H9 (cell line): Measurements from ENCODE around the gene GAMT. TPM values are rescaled to one million over a fixed set of nuclear protein-coding genes. Genes with fewer than 3 reads are reported as not detected.

ENCODE experiments used
- DNase-seq: peaks from one replicate; pipeline ENCODE4 v3.0.0-alpha.2; 2017
- H2AFZ ChIP-seq: one replicate; pipeline ENCODE4 v1.6.1; 2013; ENCODE audit warnings: mild to moderate bottlenecking, low read length, control low read depth, moderate library complexity
- H2AK5ac ChIP-seq: 2 replicates; pipeline ENCODE4 v1.6.1; 2013; ENCODE audit warnings: low read length, control low read depth, mixed read lengths; ENCODE audit not compliant: insufficient read length
- H2BK120ac ChIP-seq: one replicate; pipeline ENCODE4 v1.6.1; 2013; ENCODE audit warnings: low read depth, mild to moderate bottlenecking, low read length, control low read depth, inconsistent platforms; ENCODE audit not compliant: poor library complexity, severe bottlenecking
- H2BK12ac ChIP-seq: 2 replicates; pipeline ENCODE4 v1.6.1; 2013; ENCODE audit warnings: low read length, control low read depth, mixed read lengths, low read depth; ENCODE audit not compliant: insufficient read length
- H2BK15ac ChIP-seq: 2 replicates; pipeline ENCODE4 v1.6.1; 2013; ENCODE audit warnings: low read depth, low read length, control low read depth
- H2BK20ac ChIP-seq: one replicate; pipeline ENCODE4 v1.6.1; 2013; ENCODE audit warnings: low read depth, mild to moderate bottlenecking, low read length, control low read depth, inconsistent platforms; ENCODE audit not compliant: poor library complexity, severe bottlenecking
- H2BK5ac ChIP-seq: 2 replicates; pipeline ENCODE4 v1.6.1; 2013; ENCODE audit warnings: low read length, control low read depth, mixed read lengths; ENCODE audit not compliant: insufficient read length
- H3K14ac ChIP-seq: 2 replicates; pipeline ENCODE4 v1.6.1; 2013; ENCODE audit warnings: low read length, control low read depth; ENCODE audit not compliant: insufficient read depth
- H3K18ac ChIP-seq: 2 replicates; pipeline ENCODE4 v1.6.1; 2013; ENCODE audit warnings: low read depth, mild to moderate bottlenecking, mixed read lengths, low read length, control low read depth; ENCODE audit not compliant: insufficient read length
- H3K23ac ChIP-seq: 2 replicates; pipeline ENCODE4 v1.6.1; 2013; ENCODE audit warnings: low read length, control low read depth, mixed read lengths, low read depth; ENCODE audit not compliant: insufficient read length
- H3K23me2 ChIP-seq: 2 replicates; pipeline ENCODE4 v1.6.1; 2013; ENCODE audit warnings: low read depth, mild to moderate bottlenecking, mixed read lengths, low read length, control low read depth; ENCODE audit not compliant: insufficient read length, poor library complexity, severe bottlenecking
- H3K27ac ChIP-seq: 2 replicates; pipeline ENCODE4 v1.5.1; 2013; ENCODE audit warnings: low read length, control low read depth, mixed read lengths, low read depth; ENCODE audit not compliant: insufficient read length
- H3K27me3 ChIP-seq: 2 replicates; pipeline ENCODE4 v1.6.1; 2013; ENCODE audit warnings: low read length, control low read depth, inconsistent platforms; ENCODE audit not compliant: insufficient read depth
- H3K4ac ChIP-seq: 2 replicates; pipeline ENCODE4 v1.6.1; 2013; ENCODE audit warnings: low read depth, mild to moderate bottlenecking, control low read depth, inconsistent platforms, low read length, moderate library complexity
- H3K4me1 ChIP-seq: 2 replicates; pipeline ENCODE4 v1.6.1; 2013; ENCODE audit warnings: low read length, control low read depth, inconsistent platforms; ENCODE audit not compliant: insufficient read depth
- H3K4me2 ChIP-seq: 2 replicates; pipeline ENCODE4 v1.6.1; 2013; ENCODE audit warnings: low read length, control low read depth, mixed read lengths; ENCODE audit not compliant: insufficient read length, insufficient read depth
- H3K56ac ChIP-seq: 2 replicates; pipeline ENCODE4 v1.6.1; 2013; ENCODE audit warnings: low read depth, mild to moderate bottlenecking, mixed read lengths, low read length, control low read depth; ENCODE audit not compliant: insufficient read length
- H3K79me1 ChIP-seq: 2 replicates; pipeline ENCODE4 v1.6.1; 2013; ENCODE audit warnings: low read depth, mild to moderate bottlenecking, moderate library complexity, low read length, control low read depth, inconsistent platforms; ENCODE audit not compliant: insufficient read depth, poor library complexity, severe bottlenecking
- H3K79me2 ChIP-seq: 2 replicates; pipeline ENCODE4 v1.6.1; 2013; ENCODE audit warnings: low read length, control low read depth, inconsistent platforms; ENCODE audit not compliant: insufficient read depth
- H3K9ac ChIP-seq: 2 replicates; pipeline ENCODE4 v1.6.1; 2013; ENCODE audit warnings: low read length, control low read depth, mixed read lengths; ENCODE audit not compliant: insufficient read length; ENCODE audit errors: extremely low read depth
- H3K9me3 ChIP-seq: one replicate; pipeline ENCODE4 v1.6.1; 2013; ENCODE audit warnings: low read depth, low read length, inconsistent platforms; ENCODE audit not compliant: control insufficient read depth
- H3T11ph ChIP-seq: one replicate; pipeline ENCODE4 v1.6.1; 2013; ENCODE audit warnings: mild to moderate bottlenecking, low read length, control low read depth, inconsistent platforms
- H4K20me1 ChIP-seq: one replicate; pipeline ENCODE4 v1.6.1; 2013; ENCODE audit not compliant: control insufficient read depth, insufficient read length, insufficient read depth
- H4K5ac ChIP-seq: 2 replicates; pipeline ENCODE4 v1.6.1; 2013; ENCODE audit warnings: low read depth, mild to moderate bottlenecking, mixed read lengths, low read length, control low read depth; ENCODE audit not compliant: insufficient read length
- H4K8ac ChIP-seq: replicated peaks from 2 replicates; pipeline ENCODE4 v1.6.1; 2013; ENCODE audit warnings: low read length, control low read depth, mixed read lengths, low read depth; ENCODE audit not compliant: insufficient read length
- H4K91ac ChIP-seq: 2 replicates; pipeline ENCODE4 v1.6.1; 2013; ENCODE audit warnings: low read depth, mild to moderate bottlenecking, moderate library complexity, mixed read lengths, low read length, control low read depth; ENCODE audit not compliant: insufficient read length
- H3K27ac Mint-ChIP-seq, 3 experiments: 2 replicates in 2 of 3; 3 replicates in 1 of 3; pipeline ENCODE4 v1.8.0; 2020 to 2021; ENCODE audit warnings: mixed read lengths in 3 of 3, mild to moderate bottlenecking in 1 of 3, moderate library complexity in 1 of 3
- H3K27me3 Mint-ChIP-seq: 2 replicates; pipeline ENCODE4 v1.8.0; 2021; ENCODE audit warnings: low read depth, mild to moderate bottlenecking, moderate library complexity, mixed read lengths
- H3K36me3 Mint-ChIP-seq, 3 experiments: 2 replicates in 2 of 3; 3 replicates in 1 of 3; pipeline ENCODE4 v1.8.0; 2020 to 2021; ENCODE audit warnings: low read depth in 3 of 3, mixed read lengths in 3 of 3; ENCODE audit not compliant: insufficient read depth in 1 of 3
- H3K4me1 Mint-ChIP-seq, 2 experiments: 2 replicates each; pipeline ENCODE4 v1.8.0; 2020; ENCODE audit warnings: mixed read lengths in 2 of 2
- H3K4me3 Mint-ChIP-seq, 2 experiments: 2 replicates in 1 of 2; 3 replicates in 1 of 2; pipeline ENCODE4 v1.8.0; 2020 to 2021; ENCODE audit warnings: mild to moderate bottlenecking in 2 of 2, mixed read lengths in 2 of 2, moderate library complexity in 1 of 2
- H3K9me3 Mint-ChIP-seq, 2 experiments: 2 replicates in 1 of 2; 3 replicates in 1 of 2; pipeline ENCODE4 v1.8.0; 2020; ENCODE audit warnings: mild to moderate bottlenecking in 2 of 2, mixed read lengths in 2 of 2, moderate library complexity in 1 of 2
- WGBS: extraction: QIAGEN DNeasy Blood & Tissue Kit; methylation state at CpG from one replicate; pipeline ENCODE4 v1.1.7; 2013; ENCODE audit warnings: missing lambda C conversion rate, low lambda C conversion rate, mixed read lengths; ENCODE audit not compliant: insufficient read length; ENCODE audit errors: extremely low coverage; 5-methylcytosine and 5-hydroxymethylcytosine counted together
- total RNA-seq: library from RNA; stranded (reverse); gene quantifications from 2 replicates; pipeline ENCODE4 v1.2.1, GENCODE V29; 2021
- TF ChIP-seq, protein P1 (sequence below): fragments of 200-600 bp; sonication (generic); conservative IDR thresholded peaks from 3 replicates; pipeline ENCODE4 v1.8.0; 2021; ENCODE audit warnings: antibody characterized with exemption, mild to moderate bottlenecking

Gene GAMT
- total RNA-seq, 1 experiment from 2014 or later: 26.6 TPM

DNA sequence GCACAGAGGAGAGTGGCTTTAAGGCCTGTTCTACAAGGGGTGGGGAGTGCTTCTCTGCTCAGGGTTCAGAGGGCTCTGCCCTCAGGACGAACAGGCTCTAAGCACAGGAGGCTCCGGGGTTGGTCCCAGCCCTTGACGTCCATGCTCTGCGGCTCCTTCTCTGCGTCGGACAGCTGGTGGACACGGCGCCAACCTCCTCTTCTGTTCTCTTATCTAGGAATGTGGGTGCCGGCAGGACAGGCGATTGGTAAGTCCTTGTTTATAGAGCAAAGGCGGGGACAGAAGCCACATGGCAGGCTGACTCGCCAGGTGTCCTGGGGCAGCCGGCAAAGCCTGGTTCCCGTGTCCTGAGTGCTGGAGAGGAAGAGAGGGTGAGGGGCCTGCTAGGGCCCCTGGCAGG is 28.4 kb upstream of the GAMT start:
- no peak overlapping the region for H4K5ac ChIP-seq
- H3K4me2 ChIP-seq: no peak overlapping the region
- no peak overlapping the region for H3K4me3 Mint-ChIP-seq
- H3K4me1 Mint-ChIP-seq: no peaks in the 10 kb centered on the region
- no peak overlapping the region for H2BK15ac ChIP-seq
- no peak overlapping the region for H3K56ac ChIP-seq
- H4K91ac ChIP-seq: no peak overlapping the region
- no peaks in the 10 kb centered on the region for H4K20me1 ChIP-seq
- H3K14ac ChIP-seq: no peak overlapping the region; the same call in 1 of the 2 replicates
- no peaks in the 10 kb centered on the region for H3K79me2 ChIP-seq
- no peaks in the 10 kb centered on the region for H3K79me1 ChIP-seq
- no peaks in the 10 kb centered on the region for H3K4me1 ChIP-seq
- H3K27me3 ChIP-seq: no peaks in the 10 kb centered on the region
- H3K9me3 Mint-ChIP-seq: no peaks in the 10 kb centered on the region
- no peak overlapping the region for H2BK120ac ChIP-seq
- H3K9me3 ChIP-seq: no peaks in the 10 kb centered on the region
- H3K27ac ChIP-seq: no peak overlapping the region
- H3K9ac ChIP-seq: no peak overlapping the region
- WGBS: no CpG with 5 or more reads among the region's 14 CpGs
- H3K18ac ChIP-seq: no peak overlapping the region
- H2BK5ac ChIP-seq: no peak overlapping the region
- H2AFZ ChIP-seq: no peak overlapping the region
- no peak overlapping the region for H3K4ac ChIP-seq
- H3K27me3 Mint-ChIP-seq: no peaks in the 10 kb centered on the region
- no peak overlapping the region for H2BK12ac ChIP-seq
- H3T11ph ChIP-seq: no peak overlapping the region
- no peak overlapping the region for H2BK20ac ChIP-seq
- TF ChIP-seq, protein P1, sequence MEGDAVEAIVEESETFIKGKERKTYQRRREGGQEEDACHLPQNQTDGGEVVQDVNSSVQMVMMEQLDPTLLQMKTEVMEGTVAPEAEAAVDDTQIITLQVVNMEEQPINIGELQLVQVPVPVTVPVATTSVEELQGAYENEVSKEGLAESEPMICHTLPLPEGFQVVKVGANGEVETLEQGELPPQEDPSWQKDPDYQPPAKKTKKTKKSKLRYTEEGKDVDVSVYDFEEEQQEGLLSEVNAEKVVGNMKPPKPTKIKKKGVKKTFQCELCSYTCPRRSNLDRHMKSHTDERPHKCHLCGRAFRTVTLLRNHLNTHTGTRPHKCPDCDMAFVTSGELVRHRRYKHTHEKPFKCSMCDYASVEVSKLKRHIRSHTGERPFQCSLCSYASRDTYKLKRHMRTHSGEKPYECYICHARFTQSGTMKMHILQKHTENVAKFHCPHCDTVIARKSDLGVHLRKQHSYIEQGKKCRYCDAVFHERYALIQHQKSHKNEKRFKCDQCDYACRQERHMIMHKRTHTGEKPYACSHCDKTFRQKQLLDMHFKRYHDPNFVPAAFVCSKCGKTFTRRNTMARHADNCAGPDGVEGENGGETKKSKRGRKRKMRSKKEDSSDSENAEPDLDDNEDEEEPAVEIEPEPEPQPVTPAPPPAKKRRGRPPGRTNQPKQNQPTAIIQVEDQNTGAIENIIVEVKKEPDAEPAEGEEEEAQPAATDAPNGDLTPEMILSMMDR: no peak
- no peak for DNase-seq
- H3K23ac ChIP-seq: no peak overlapping the region
- 0 out of 7 replicates have a peak overlapping the region, but pooled peaks of 1 of the 3 experiments have one; percentile 40 for H3K27ac Mint-ChIP-seq
- H4K8ac ChIP-seq: no peak overlapping the region
- no peaks in the 10 kb centered on the region for H3K23me2 ChIP-seq
- no peak overlapping the region for H2AK5ac ChIP-seq
- H3K36me3 Mint-ChIP-seq: peaks cover 15 to 68% (median 50%) of the 10 kb centered on the region in 3 experiments; a peak in 6 of 7 replicates
